ENCODE results near the gene SPATA3.

Gene SPATA3

GRCh38 chr2:230980468-230980867, 15.5 kb upstream of the SPATA3 start:
- peaks cover 29% of the 10 kb centered on the region for H3K27me3 ChIP-seq (ENCODE audit: control insufficient read depth, low read length)
- H3K9me3 ChIP-seq (ENCODE audit: control insufficient read depth, insufficient read depth, low read length), result no peaks in the 10 kb centered on the region
- no peaks in the 10 kb centered on the region for H3F3A ChIP-seq (ENCODE audit: control insufficient read depth, insufficient read depth)
- H3K4me1 ChIP-seq (ENCODE audit: control insufficient read depth, low read length), result no peaks in the 10 kb centered on the region
- no peaks in the 10 kb centered on the region for H3K79me2 ChIP-seq (ENCODE audit: control insufficient read depth, low read length)
- no peak overlapping the region for H3K27ac ChIP-seq (ENCODE audit: low read depth, low read length)
- no peak for TF ChIP-seq EZH2phosphoT487 (IDR thresholded peaks at IDR 0.05; ENCODE audit: borderline replicate concordance, low read length)
- no peak for TF ChIP-seq CTCF (IDR thresholded peaks at IDR 0.05; ENCODE audit: low read depth, low read length, poor library complexity, severe bottlenecking)
- H3K4me2 ChIP-seq (ENCODE audit: low read length), result no peak overlapping the region
- H4K20me1 ChIP-seq (ENCODE audit: control insufficient read depth, insufficient read depth, low read depth, low read length), result no peaks in the 10 kb centered on the region
- H3K4me3 ChIP-seq (ENCODE audit: low read length), result no peak overlapping the region
- no peaks in the 10 kb centered on the region for H3K9me2 ChIP-seq (replicated peaks; ENCODE audit: control insufficient read depth, low read length)
- no peaks in the 10 kb centered on the region for H3K36me3 ChIP-seq (ENCODE audit: control insufficient read depth, low read length)

DNA sequence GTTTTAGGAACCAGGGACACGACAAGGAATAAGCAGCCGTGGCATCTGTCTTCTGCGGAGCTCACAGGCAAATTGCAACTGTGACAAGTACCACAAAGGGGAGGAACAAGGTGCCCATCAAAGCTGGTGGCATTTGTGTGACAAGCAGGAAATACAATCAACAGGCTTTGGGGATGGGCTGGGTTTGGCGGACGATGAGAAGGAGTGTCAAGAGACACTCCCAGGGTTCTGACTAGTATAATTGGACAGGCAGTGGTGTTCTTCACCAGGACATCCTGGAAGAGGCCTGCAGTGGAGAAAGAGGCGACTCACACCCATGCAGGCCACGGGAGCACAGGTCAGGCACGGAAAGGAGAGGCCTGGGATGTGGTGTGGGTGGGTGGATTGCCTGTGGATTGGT, 14.2 kb upstream of the SPATA3 start:
- Histone ChIP-seq H3K79me2 (ENCODE audit: control insufficient read depth, low read length) (no peaks in the 10 kb centered on the region), H3K27me3 (ENCODE audit: control insufficient read depth, low read length) (peaks cover 22% of the 10 kb centered on the region), H3K9me2 (replicated peaks; ENCODE audit: control insufficient read depth, low read length) (no peaks in the 10 kb centered on the region), H3K4me2 (ENCODE audit: low read length) (no peak overlapping the region), H3K9me3 (ENCODE audit: control insufficient read depth, insufficient read depth, low read length) (no peaks in the 10 kb centered on the region), H3K4me3 (ENCODE audit: low read length) (no peak overlapping the region), H4K20me1 (ENCODE audit: control insufficient read depth, insufficient read depth, low read depth, low read length) (no peaks in the 10 kb centered on the region), H3K27ac (ENCODE audit: low read depth, low read length) (no peak overlapping the region), H3K36me3 (ENCODE audit: control insufficient read depth, low read length) (no peaks in the 10 kb centered on the region), H3K4me1 (ENCODE audit: control insufficient read depth, low read length) (peaks cover 2% of the 10 kb centered on the region), H3F3A (ENCODE audit: control insufficient read depth, insufficient read depth) (no peaks in the 10 kb centered on the region)
- TF ChIP-seq EZH2phosphoT487 (IDR thresholded peaks at IDR 0.05; ENCODE audit: borderline replicate concordance, low read length), result no peak
- TF ChIP-seq CTCF (IDR thresholded peaks at IDR 0.05; ENCODE audit: low read depth, low read length, poor library complexity, severe bottlenecking), result no peak

DNA sequence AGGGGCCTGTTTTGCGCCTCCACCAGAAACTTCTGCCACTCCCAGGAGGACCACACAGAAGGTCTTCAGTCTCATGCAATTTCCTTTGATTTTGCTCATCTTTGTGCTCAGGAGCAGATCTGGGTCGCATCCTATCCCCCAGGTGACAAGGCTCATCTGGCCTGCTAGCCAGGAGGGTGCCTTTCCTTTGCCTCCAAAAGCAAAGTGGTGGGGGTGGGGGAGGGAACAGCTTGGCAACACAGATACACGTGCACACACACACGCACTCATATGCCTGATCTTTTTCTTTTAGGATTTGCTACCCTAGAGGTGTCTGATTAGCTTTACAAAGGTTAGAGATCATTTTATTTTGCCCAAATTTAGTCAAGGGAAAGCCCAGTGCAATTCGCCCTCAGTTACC, 13.8 kb upstream of the SPATA3 start:
- Histone ChIP-seq H3K79me2 (ENCODE audit: control insufficient read depth, low read length) (no peaks in the 10 kb centered on the region), H3K9me3 (ENCODE audit: control insufficient read depth, insufficient read depth, low read length) (no peaks in the 10 kb centered on the region), H3K27me3 (ENCODE audit: control insufficient read depth, low read length) (peaks cover 18% of the 10 kb centered on the region), H3K36me3 (ENCODE audit: control insufficient read depth, low read length) (no peaks in the 10 kb centered on the region), H3K9me2 (replicated peaks; ENCODE audit: control insufficient read depth, low read length) (no peaks in the 10 kb centered on the region), H4K20me1 (ENCODE audit: control insufficient read depth, insufficient read depth, low read depth, low read length) (no peaks in the 10 kb centered on the region), H3F3A (ENCODE audit: control insufficient read depth, insufficient read depth) (no peaks in the 10 kb centered on the region), H3K27ac (ENCODE audit: low read depth, low read length) (no peak overlapping the region), H3K4me3 (ENCODE audit: low read length) (no peak overlapping the region), H3K4me1 (ENCODE audit: control insufficient read depth, low read length) (peaks cover 6% of the 10 kb centered on the region), H3K4me2 (ENCODE audit: low read length) (no peak overlapping the region)
- TF ChIP-seq EZH2phosphoT487 (IDR thresholded peaks at IDR 0.05; ENCODE audit: borderline replicate concordance, low read length) (no peak), CTCF (IDR thresholded peaks at IDR 0.05; ENCODE audit: low read depth, low read length, poor library complexity, severe bottlenecking) (no peak)

DNA sequence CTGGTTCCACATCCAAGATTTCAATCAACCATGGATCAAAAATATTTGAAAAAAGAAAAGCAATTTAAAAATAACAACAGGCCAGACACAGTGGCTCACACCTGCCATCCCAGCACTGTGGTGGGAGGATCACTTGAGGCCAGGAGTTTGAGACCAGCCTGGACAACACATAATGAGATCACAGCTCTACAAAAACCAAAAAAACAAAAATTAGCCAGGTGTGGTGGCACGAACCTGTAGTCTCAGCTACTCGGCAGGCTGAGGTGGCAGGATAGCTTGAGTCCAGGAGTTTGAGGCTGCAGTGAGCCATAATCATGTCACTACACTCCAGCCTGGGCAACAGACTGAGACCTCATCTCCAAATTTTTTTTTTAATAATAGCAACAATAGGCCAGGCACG, 13.4 kb upstream of the SPATA3 start:
- no peak for TF ChIP-seq EZH2phosphoT487 (IDR thresholded peaks at IDR 0.05; ENCODE audit: borderline replicate concordance, low read length)
- no peak for TF ChIP-seq CTCF (IDR thresholded peaks at IDR 0.05; ENCODE audit: low read depth, low read length, poor library complexity, severe bottlenecking)
- peaks cover 14% of the 10 kb centered on the region for H3K27me3 ChIP-seq (ENCODE audit: control insufficient read depth, low read length)
- no peak overlapping the region for H3K27ac ChIP-seq (ENCODE audit: low read depth, low read length)

More for the DNA sequence above, 13.4 kb upstream of the SPATA3 start:
- Histone ChIP-seq H3K4me1 (ENCODE audit: control insufficient read depth, low read length) (peaks cover 6% of the 10 kb centered on the region), H3K9me3 (ENCODE audit: control insufficient read depth, insufficient read depth, low read length) (no peaks in the 10 kb centered on the region), H3K9me2 (replicated peaks; ENCODE audit: control insufficient read depth, low read length) (no peaks in the 10 kb centered on the region), H3F3A (ENCODE audit: control insufficient read depth, insufficient read depth) (no peaks in the 10 kb centered on the region), H3K4me2 (ENCODE audit: low read length) (no peak overlapping the region), H3K79me2 (ENCODE audit: control insufficient read depth, low read length) (no peaks in the 10 kb centered on the region), H3K36me3 (ENCODE audit: control insufficient read depth, low read length) (no peaks in the 10 kb centered on the region), H3K4me3 (ENCODE audit: low read length) (no peak overlapping the region), H4K20me1 (ENCODE audit: control insufficient read depth, insufficient read depth, low read depth, low read length) (no peaks in the 10 kb centered on the region)

Measured in DOHH2 (cell line).